ENCODE measurements around the gene MED31.
A peak's percentile ranks its signal among the peaks of the same experiment; 100 is the strongest.

Gene MED31

DNA sequence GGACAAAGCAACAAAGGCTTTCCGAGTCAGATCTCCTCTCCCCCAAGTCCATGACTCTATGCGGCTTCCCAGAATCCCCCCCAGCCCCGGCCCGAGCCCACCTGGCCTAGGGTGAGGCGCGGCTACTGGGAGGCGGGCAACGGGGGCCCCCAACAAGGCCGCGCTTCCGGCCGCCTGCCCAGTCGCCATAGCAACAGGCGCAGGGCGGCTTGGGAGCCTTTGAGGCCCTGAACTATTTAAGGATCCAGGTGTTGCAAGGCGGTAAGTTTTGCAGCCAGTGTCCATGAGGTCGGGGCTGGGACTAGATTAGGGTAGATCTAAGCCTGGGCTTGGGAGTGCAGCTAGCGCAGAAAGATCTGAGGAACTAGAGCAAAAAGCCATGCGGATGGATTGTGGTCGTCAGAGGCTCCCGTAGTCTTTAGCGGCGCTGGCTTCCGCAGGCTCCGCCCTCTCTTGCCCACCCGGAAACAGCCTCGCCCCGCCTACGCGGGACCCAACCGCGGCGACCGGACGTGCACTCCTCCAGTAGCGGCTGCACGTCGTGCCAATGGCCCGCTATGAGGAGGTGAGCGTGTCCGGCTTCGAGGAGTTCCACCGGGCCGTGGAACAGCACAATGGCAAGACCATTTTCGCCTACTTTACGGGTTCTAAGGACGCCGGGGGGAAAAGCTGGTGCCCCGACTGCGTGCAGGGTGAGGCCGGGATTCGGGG, 10.7 kb downstream of the MED31 start, which contains the start of the genes KIAA0753 and TXNDC17:
Gene KIAA0753 (minus strand): TSS at position 176 of the 711 bp plus-strand sequence. CDS start 5,608 bp downstream, outside the sequence.
Gene TXNDC17 (plus strand): TSS at position 525 of the 711 bp plus-strand sequence. CDS start 23 bp downstream, at position 548.
- peak; percentile 82 for DNase-seq (ENCODE audit: low read depth)
- TF ChIP-seq, protein P1, sequence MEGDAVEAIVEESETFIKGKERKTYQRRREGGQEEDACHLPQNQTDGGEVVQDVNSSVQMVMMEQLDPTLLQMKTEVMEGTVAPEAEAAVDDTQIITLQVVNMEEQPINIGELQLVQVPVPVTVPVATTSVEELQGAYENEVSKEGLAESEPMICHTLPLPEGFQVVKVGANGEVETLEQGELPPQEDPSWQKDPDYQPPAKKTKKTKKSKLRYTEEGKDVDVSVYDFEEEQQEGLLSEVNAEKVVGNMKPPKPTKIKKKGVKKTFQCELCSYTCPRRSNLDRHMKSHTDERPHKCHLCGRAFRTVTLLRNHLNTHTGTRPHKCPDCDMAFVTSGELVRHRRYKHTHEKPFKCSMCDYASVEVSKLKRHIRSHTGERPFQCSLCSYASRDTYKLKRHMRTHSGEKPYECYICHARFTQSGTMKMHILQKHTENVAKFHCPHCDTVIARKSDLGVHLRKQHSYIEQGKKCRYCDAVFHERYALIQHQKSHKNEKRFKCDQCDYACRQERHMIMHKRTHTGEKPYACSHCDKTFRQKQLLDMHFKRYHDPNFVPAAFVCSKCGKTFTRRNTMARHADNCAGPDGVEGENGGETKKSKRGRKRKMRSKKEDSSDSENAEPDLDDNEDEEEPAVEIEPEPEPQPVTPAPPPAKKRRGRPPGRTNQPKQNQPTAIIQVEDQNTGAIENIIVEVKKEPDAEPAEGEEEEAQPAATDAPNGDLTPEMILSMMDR (IDR thresholded peaks at IDR 0.05; ENCODE audit: low read depth, low read length, missing control alignments), result no peak
- peak within 1 kb of the TSS; percentile 66 for H3K4me3 ChIP-seq (ENCODE audit: low read depth, low read length)

DNA sequence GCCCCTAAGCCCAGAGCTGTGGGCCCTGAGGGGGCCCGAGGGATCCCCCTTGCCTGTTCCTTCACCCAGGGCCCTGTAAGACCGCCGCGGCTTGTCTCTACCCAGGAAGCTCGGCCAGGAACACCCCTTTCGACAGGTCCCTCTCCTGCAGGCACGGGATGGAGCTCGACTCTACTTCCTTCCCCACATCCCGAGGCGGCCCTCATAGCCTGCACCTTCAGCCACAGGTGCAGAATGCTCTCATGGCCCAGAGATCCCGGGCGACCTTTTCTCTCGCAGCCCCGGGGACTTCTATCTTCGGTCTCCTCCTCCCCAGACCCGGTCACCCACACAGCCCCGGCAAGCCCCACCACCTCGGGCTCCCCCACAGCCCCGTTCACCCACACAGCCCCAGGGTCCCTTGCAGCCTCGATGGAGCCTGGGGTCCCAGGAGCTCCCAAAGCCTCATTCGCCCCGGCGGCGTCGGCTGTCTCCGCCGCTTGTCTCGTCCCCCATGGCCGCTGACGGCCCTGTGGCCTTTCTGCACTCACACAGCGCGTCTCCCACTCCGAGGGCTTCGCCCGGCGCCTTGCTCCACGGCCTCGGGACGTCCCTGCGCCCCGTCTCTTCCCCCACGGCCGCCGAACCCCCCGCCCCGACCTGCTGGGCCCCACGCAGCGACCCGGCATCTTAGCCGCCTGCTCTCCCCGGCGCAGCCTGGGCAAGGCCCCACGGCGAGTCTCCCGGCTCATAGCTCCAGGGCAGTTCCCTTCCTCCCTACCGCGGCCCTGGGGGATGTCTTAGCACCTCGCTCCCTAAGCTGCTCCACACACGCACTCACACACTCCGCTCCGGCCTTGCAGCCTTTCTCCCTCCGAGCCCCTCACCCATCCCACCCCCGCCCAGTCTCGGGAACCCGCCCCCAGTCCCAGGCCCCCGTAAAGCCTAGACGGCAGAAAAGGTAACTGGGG, 11.5 kb downstream of the MED31 start:
- peak overlapping the region; percentile 66 for H3K4me3 ChIP-seq (ENCODE audit: low read depth, low read length)
- TF ChIP-seq, protein P1 (IDR thresholded peaks at IDR 0.05; ENCODE audit: low read depth, low read length, missing control alignments), result no peak
- no peak for DNase-seq (ENCODE audit: low read depth)

DNA sequence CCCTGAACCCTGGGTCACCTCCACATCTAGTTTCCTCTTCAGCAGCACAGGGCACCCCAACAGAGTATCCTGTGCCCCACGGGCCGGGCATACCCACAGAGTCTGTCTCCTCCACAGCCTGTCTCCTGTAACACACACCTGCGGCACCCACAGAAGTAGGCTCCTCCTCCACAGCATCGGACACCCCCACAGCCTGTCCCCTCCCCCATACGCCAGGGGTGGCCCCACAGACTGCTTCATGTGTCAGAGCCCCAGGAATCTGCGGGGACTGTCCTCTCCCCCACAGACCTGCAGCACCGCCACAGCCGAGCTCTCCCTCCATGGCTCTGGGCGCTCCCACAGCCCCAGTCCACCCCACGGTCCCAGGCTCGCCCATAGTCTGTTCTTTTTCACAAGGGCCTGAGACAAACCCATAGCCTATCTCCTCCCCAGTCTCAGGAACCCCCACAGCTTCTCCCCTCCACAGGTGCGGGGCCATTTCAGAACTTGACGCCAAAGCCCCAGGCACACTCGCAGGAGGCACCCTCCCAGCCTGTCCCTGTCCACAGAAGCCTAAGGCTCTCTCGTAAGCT, 12.3 kb downstream of the MED31 start:
- H3K4me3 ChIP-seq (ENCODE audit: low read depth, low read length), result peak overlapping the region; percentile 66
- TF ChIP-seq, protein P1 (IDR thresholded peaks at IDR 0.05; ENCODE audit: low read depth, low read length, missing control alignments), result no peak

DNA sequence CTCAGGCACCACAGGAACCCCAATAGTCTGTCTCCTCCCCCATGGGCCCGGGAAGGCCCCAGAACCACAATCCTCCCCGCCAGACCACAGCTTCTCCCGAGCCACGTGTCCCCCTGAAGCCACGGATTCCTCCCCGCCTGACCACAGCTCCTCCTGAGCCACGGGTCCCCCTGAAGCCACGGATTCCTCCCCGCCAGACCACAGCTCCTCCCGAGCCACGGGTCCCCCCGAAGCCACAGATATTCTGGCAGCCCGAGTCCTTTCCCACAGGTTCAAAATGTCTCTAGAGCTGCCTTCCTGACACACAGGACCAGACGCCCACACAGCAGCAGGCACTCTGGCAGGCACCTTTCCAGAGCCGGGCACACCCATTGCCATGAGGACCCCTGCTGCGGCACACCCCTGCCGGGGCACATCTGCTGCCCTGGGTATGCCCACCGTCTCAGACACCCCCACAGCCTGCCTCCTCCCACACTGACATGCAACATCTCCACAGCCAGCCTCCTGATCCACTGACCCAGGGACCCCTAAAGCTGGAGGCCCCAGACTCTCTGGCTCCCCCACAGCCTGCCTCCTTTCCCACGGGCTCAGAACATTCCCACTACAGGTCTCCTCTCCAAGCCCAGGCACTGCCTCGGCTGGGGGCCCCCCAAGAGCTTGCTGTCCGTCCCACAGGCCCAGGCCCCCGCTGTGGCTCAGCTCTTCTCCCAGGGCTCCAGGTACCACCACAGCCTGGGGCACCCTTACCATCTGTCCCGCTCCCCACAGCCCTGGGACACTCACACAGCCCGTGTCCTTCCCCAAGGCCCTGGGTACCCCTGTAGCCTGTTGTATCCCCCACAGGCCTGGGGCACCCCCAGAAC, 13.1 kb downstream of the MED31 start:
- H3K4me3 ChIP-seq (ENCODE audit: low read depth, low read length), result no peak overlapping the region
- TF ChIP-seq, protein P1 (IDR thresholded peaks at IDR 0.05; ENCODE audit: low read depth, low read length, missing control alignments), result no peak
- DNase-seq (ENCODE audit: low read depth), result no peak

More for the DNA sequence above, 12.3 kb downstream of the MED31 start:
- DNase-seq (ENCODE audit: low read depth), result no peak

DNA sequence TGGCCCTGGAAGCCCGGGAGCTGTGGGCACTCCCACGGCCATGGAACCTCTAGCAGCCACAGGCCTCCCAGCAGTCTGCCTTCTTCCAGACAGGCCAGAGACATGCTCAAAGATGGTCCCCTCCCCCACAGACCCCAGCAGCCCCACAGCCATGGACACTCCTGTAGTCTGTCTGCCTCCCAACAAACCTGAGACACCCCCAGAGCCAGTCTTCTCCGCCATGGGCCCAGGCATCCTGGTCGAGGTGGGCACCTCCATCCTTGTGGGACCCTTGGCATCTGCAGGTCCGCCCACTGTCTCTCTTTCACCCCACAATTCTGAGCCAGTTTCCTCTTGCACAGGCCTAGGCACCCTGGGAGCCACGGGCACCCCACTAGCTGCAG, 14.0 kb downstream of the MED31 start:
- no peak overlapping the region for H3K4me3 ChIP-seq (ENCODE audit: low read depth, low read length)
- TF ChIP-seq, protein P1 (IDR thresholded peaks at IDR 0.05; ENCODE audit: low read depth, low read length, missing control alignments), result no peak
- no peak for DNase-seq (ENCODE audit: low read depth)
